A549 treated with AZD9567 at 1 μM for 4 hours (cell line): ENCODE data around the gene OGN. TPM values are rescaled to one million over a fixed set of nuclear protein-coding genes. Genes with fewer than 3 reads are reported as not detected.

ENCODE experiments used
- total RNA-seq: library from RNA; stranded (reverse); fragments of 200-300 nt; extraction: Qiagen RNA extraction; gene quantifications from 5 replicates; pipeline ENCODE4 v1.2.3, GENCODE V29; 2022; ENCODE audit not compliant: insufficient read depth

The OGN gene, protein sequence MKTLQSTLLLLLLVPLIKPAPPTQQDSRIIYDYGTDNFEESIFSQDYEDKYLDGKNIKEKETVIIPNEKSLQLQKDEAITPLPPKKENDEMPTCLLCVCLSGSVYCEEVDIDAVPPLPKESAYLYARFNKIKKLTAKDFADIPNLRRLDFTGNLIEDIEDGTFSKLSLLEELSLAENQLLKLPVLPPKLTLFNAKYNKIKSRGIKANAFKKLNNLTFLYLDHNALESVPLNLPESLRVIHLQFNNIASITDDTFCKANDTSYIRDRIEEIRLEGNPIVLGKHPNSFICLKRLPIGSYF
- not detected in 5 replicates for total RNA-seq

DNA sequence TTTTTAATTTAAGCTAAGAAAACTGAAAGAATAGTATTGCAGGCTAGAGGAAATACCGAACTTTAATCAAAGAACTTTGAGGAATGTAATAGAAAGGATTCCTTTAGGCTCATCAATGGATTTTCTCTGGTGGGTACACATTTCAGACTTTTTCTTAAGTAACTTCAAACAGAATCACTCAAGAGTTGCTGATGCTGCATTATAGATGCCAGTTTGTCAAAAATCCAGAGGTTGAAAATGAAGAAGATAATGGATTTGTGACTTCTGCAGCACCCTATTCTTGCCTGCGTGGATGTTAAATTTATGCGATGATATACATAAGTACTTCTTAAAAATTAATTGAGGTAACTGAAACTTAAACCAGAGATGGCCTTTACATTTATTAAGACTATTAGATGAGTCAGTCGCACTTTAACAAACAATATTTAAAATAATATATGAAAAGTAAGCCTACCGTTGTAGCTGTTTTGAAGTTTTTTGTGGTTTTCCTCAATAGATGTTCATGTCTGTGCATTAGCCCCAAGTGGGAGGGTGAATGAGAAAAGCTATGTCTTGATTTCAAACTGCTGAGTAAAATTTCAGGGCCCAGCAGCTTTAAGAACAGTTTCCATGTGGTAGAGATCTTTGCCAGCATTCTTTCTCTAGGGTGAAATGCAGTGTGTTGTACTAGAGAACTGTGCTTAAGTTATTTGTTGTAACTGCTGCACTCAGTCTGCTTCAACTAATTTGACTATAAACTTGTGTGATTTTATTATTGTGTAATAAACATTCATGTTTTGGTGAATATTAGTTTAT is at the start of gene OGN:
TSS of gene OGN (minus strand) at position 537 of the 795 bp plus-strand sequence. CDS start 1,171 bp downstream, outside the sequence.

DNA sequence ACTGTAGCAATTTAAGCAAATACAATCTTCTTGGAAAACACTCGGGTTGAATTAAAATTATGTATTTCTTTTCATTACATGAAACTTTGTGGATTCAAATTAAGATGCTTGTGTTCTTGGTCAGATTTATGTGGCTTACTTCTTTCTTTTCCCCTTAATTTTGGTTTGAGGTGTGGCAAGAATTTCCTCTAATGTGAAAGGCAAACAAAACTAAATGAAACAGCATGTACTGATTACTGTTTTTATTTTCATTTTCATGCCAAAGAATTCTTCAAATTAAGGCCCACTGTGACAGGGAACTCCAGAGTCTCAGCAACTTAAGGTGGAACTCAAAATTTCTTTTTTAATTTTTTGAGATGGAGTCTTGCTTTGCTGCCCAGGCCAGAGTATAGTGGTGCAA is 20.0 kb upstream of the OGN start, which contains the start of gene OMD:
TSS of gene OMD (minus strand) at position 132 of the 400 bp plus-strand sequence. CDS start 6,913 bp downstream, outside the sequence.

Other genes with a start within 250 kb of the OGN start
- gene IARS1, start 110.9 kb downstream of the OGN start, total RNA-seq, result 88.0 to 147 TPM (median 96.8 TPM) in 5 replicates
- 29.6 to 42.7 TPM (median 31.8 TPM) in 5 replicates for gene NOL8, start 79.2 kb downstream of the OGN start, total RNA-seq
- 7.2 to 9.5 TPM (median 7.5 TPM) in 5 replicates for gene CENPP, start 78.6 kb downstream of the OGN start, total RNA-seq
- not detected in 5 replicates for gene OMD, start 19.9 kb upstream of the OGN start, total RNA-seq
- not detected in 5 replicates for gene ASPN, start 77.9 kb upstream of the OGN start, total RNA-seq
- 0.08 to 0.15 TPM (median 0.13 TPM) in 4 of 5 replicates, not detected in the other for gene ECM2, start 131.4 kb upstream of the OGN start, total RNA-seq